ENCODE data around the gene FBXO31. TPM values are rescaled to one million over a fixed set of nuclear protein-coding genes. Genes with fewer than 3 reads are reported as not detected.

The FBXO31 gene
- total RNA-seq (2021; fragmentation: NEBNext Ultra II Directional; extraction: Animal tissue kit (Norgen Biotek cat#: 25700)), result 10 to 100 TPM; 23.0 to 30.0 (median 25.1) TPM
- long read RNA-seq, full-length matches to known transcripts, result 1 of 4 reads
- long read RNA-seq, partial matches to known transcripts, result 0 of 4 reads
- long read RNA-seq, other reads (novel, unspliced or antisense), result 3 of 4 reads

- TF ChIP-seq, protein P1, sequence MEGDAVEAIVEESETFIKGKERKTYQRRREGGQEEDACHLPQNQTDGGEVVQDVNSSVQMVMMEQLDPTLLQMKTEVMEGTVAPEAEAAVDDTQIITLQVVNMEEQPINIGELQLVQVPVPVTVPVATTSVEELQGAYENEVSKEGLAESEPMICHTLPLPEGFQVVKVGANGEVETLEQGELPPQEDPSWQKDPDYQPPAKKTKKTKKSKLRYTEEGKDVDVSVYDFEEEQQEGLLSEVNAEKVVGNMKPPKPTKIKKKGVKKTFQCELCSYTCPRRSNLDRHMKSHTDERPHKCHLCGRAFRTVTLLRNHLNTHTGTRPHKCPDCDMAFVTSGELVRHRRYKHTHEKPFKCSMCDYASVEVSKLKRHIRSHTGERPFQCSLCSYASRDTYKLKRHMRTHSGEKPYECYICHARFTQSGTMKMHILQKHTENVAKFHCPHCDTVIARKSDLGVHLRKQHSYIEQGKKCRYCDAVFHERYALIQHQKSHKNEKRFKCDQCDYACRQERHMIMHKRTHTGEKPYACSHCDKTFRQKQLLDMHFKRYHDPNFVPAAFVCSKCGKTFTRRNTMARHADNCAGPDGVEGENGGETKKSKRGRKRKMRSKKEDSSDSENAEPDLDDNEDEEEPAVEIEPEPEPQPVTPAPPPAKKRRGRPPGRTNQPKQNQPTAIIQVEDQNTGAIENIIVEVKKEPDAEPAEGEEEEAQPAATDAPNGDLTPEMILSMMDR (IDR thresholded peaks at IDR 0.05), result peak; percentile 26; the same call in 1 of the 2 replicates
- Mint-ChIP-seq H3K36me3 (ENCODE audit: low read depth) (no peaks in the 10 kb centered on the region), H3K4me3 (peak within 1 kb of the TSS; percentile 92), H3K4me1 (ENCODE audit: low read depth) (peaks cover 49% of the 10 kb centered on the region), H3K9me3 (no peaks in the 10 kb centered on the region), H3K27ac (peak within 1 kb of the TSS; percentile 85), H3K27me3 (ENCODE audit: insufficient read depth) (peaks cover 3% of the 10 kb centered on the region)
- peak; percentile 90 for DNase-seq
Measured at GRCh38 chr16:87383505-87384161, at the start of gene FBXO31. Gene FBXO31 (minus strand): TSS chr16:87383776. CDS start chr16:87383744, 32 bp downstream.

GRCh38 chr16:87432330-87432915, 48.8 kb upstream of the FBXO31 start:
- no peak for DNase-seq
- peak overlapping the region; percentile 72 for H3K27ac Mint-ChIP-seq
- H3K4me1 Mint-ChIP-seq (ENCODE audit: low read depth), result peaks cover 42% of the 10 kb centered on the region
- H3K36me3 Mint-ChIP-seq (ENCODE audit: low read depth), result peaks cover 4% of the 10 kb centered on the region; the same call in 1 of the 2 replicates
- no peaks in the 10 kb centered on the region for H3K27me3 Mint-ChIP-seq (ENCODE audit: insufficient read depth)
- no peak overlapping the region for H3K4me3 Mint-ChIP-seq
- H3K9me3 Mint-ChIP-seq, result no peaks in the 10 kb centered on the region
- TF ChIP-seq, protein P1 (IDR thresholded peaks at IDR 0.05), result no peak

GRCh38 chr16:87431926-87432325, 48.4 kb upstream of the FBXO31 start:
- TF ChIP-seq, protein P1 (IDR thresholded peaks at IDR 0.05), result no peak
- H3K9me3 Mint-ChIP-seq, result no peaks in the 10 kb centered on the region
- peaks cover 41% of the 10 kb centered on the region for H3K4me1 Mint-ChIP-seq (ENCODE audit: low read depth)
- H3K27ac Mint-ChIP-seq, result peak overlapping the region; percentile 72
- peaks cover 4% of the 10 kb centered on the region; the same call in 1 of the 2 replicates for H3K36me3 Mint-ChIP-seq (ENCODE audit: low read depth)
- H3K4me3 Mint-ChIP-seq, result no peak overlapping the region
- H3K27me3 Mint-ChIP-seq (ENCODE audit: insufficient read depth), result no peaks in the 10 kb centered on the region
- peak; percentile 73 for DNase-seq

DNA sequence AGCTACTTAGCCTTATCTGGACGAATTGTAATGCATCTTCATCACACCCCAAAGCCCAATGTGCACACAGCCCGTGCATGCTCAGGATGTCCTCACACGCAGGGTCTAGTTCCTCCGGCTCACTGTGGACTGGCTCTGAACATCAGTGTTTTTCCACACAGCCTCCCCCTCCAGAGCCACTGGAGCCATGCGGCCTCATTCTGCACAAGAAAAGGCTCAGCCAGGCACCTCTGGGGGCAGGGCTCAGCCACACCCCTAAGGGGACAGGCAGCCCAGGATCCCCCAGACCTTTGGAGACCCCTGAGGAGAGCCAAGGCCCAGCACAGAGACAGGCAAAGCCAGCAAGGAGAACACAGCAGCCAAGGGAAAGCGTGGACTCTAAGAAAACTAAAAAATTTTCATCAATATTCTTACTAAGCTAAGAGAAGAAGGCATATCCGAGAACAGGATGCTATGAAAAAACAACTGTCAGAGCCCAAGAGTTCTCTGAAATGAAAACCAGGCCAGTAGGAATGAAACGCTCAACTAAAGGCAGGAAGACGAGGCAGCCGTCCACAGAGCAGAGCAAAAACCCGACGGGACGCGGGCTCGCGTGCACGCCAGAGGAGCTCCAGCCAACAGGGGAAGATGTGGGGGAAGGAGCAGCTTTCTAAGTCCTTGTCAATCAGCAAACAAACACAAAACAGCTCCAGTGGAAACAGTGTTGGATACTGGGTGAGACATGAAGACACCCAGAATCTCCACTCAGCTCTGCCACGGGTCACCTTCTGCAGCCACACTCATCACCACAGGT, 43.0 kb upstream of the FBXO31 start:
- TF ChIP-seq, protein P1 (IDR thresholded peaks at IDR 0.05), result no peak
- peaks cover 6% of the 10 kb centered on the region for H3K27me3 Mint-ChIP-seq (ENCODE audit: insufficient read depth)
- H3K4me3 Mint-ChIP-seq, result no peak overlapping the region
- no peak for DNase-seq
- peaks cover 14% of the 10 kb centered on the region for H3K36me3 Mint-ChIP-seq (ENCODE audit: low read depth)
- H3K27ac Mint-ChIP-seq, result no peak overlapping the region
- peaks cover 5% of the 10 kb centered on the region for H3K4me1 Mint-ChIP-seq (ENCODE audit: low read depth)
- no peaks in the 10 kb centered on the region for H3K9me3 Mint-ChIP-seq

DNA sequence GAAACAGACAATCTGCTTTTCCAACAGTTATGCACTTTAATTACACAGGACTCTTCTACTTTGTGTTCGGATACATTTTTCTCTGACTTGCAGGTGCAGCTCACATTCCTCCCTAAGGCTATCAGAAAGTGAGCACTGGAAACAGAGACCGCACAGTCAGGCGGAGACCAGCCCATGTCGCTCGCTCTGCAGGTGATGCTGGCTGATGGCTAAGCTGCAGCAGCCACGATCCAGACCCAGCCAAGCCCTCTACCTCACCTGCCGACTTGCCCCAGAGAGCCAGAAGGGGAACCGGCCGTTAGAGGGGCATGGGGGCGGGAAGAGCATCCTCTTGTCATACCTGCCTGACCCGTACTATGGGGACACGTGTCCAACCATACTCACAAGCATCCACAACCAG, 42.4 kb upstream of the FBXO31 start:
- Mint-ChIP-seq H3K4me3 (no peak overlapping the region), H3K27ac (no peak overlapping the region), H3K27me3 (ENCODE audit: insufficient read depth) (peaks cover 6% of the 10 kb centered on the region), H3K9me3 (no peaks in the 10 kb centered on the region), H3K36me3 (ENCODE audit: low read depth) (peaks cover 19% of the 10 kb centered on the region), H3K4me1 (ENCODE audit: low read depth) (no peaks in the 10 kb centered on the region)
- no peak for DNase-seq
- TF ChIP-seq, protein P1 (IDR thresholded peaks at IDR 0.05), result no peak
